Smooth muscle cell (in vitro differentiated cells): Measurements from ENCODE around the gene TBCA. TPM values are rescaled to one million over a fixed set of nuclear protein-coding genes. Genes with fewer than 3 reads are reported as not detected.

Source experiments
- DNase-seq: peaks from one replicate; lab custom pipeline; 2025; ENCODE audit not compliant: unreplicated experiment; lab: John Stamatoyannopoulos, UW
- H2AFZ ChIP-seq: fragments of 200-600 bp; sonication (generic); 2 replicates; pipeline ENCODE4 v1.6.0; 2016; ENCODE audit warnings: antibody characterized with exemption, low read depth, mild to moderate bottlenecking
- H3F3A ChIP-seq: fragments of 200-600 bp; sonication (generic); 2 replicates; pipeline ENCODE4 v1.6.0; 2017; ENCODE audit warnings: antibody characterized with exemption, low read depth
- H3K27ac ChIP-seq: fragments of 200-600 bp; sonication (generic); 2 replicates; pipeline ENCODE4 v1.5.1; 2016; ENCODE audit warnings: low read depth, mild to moderate bottlenecking
- H3K27me3 ChIP-seq: fragments of 200-600 bp; sonication (generic); 2 replicates; pipeline ENCODE4 v1.6.1; 2016; ENCODE audit warnings: low read depth, mild to moderate bottlenecking
- H3K36me3 ChIP-seq: fragments of 200-600 bp; sonication (generic); 2 replicates; pipeline ENCODE4 v1.5.1; 2016; ENCODE audit warnings: low read depth
- H3K4me1 ChIP-seq: fragments of 200-600 bp; sonication (generic); 2 replicates; pipeline ENCODE4 v1.5.1; 2016; ENCODE audit warnings: low read depth
- H3K4me2 ChIP-seq: fragments of 200-600 bp; sonication (generic); 2 replicates; pipeline ENCODE4 v1.6.0; 2016; ENCODE audit warnings: mild to moderate bottlenecking
- H3K4me3 ChIP-seq: fragments of 200-600 bp; sonication (generic); 2 replicates; pipeline ENCODE4 v1.5.1; 2016; ENCODE audit warnings: mild to moderate bottlenecking
- H3K79me2 ChIP-seq: fragments of 200-600 bp; sonication (generic); 2 replicates; pipeline ENCODE4 v1.6.0; 2016; ENCODE audit warnings: low read depth, mild to moderate bottlenecking
- H3K9ac ChIP-seq: fragments of 200-600 bp; sonication (generic); 2 replicates; pipeline ENCODE4 v1.6.0; 2016; ENCODE audit warnings: low read depth
- H3K9me3 ChIP-seq: fragments of 200-600 bp; sonication (generic); replicated peaks from 2 replicates; pipeline ENCODE4 v1.5.1; 2016; ENCODE audit warnings: low read depth
- H4K20me1 ChIP-seq: fragments of 200-600 bp; sonication (generic); 2 replicates; pipeline ENCODE4 v1.6.0; 2016; ENCODE audit warnings: low read depth
- CTCF ChIP-seq: fragments of 200-600 bp; sonication (generic); IDR thresholded peaks from 2 replicates; pipeline ENCODE4 v1.5.1; 2017; ENCODE audit warnings: borderline replicate concordance, mild to moderate bottlenecking, antibody characterized with exemption; ENCODE audit not compliant: insufficient read depth, poor library complexity, severe bottlenecking
- whole genome bisulfite sequencing: methylation state at CpG from one replicate; pipeline ENCODE4 v1.1.7; 2016; ENCODE audit warnings: low lambda C conversion rate; 5-methylcytosine and 5-hydroxymethylcytosine counted together
- polyA plus RNA-seq: library from polyadenylated mRNA; unstranded; fragments of >200 nt; fragmentation: Nextera tagmentation; extraction: Ambion mirVana; gene quantifications from 2 replicates; pipeline ENCODE4 v1.2.1, GENCODE V29; 2016
- total RNA-seq: library from RNA; depleted of rRNA; stranded (reverse); fragments of >200 nt; gene quantifications from 2 replicates; pipeline ENCODE4 v1.2.3, GENCODE V29; 2014

TBCA gene
- total and polyA plus RNA-seq, 2 experiments from 2014 or later: 198 to 218 TPM

- Histone ChIP-seq H2AFZ (no peak overlapping the region), H3F3A (no peaks in the 10 kb centered on the region), H3K79me2 (no peaks in the 10 kb centered on the region), H3K9ac (no peak overlapping the region), H3K4me1 (peaks cover 33% of the 10 kb centered on the region), H3K36me3 (no peaks in the 10 kb centered on the region), H3K4me2 (no peak overlapping the region), H3K27me3 (peaks cover 100% of the 10 kb centered on the region), H3K9me3 (no peaks in the 10 kb centered on the region), H3K27ac (no peak overlapping the region), H3K4me3 (no peak overlapping the region), H4K20me1 (no peaks in the 10 kb centered on the region)
- TF ChIP-seq CTCF: no peak
- WGBS: 2% methylated on average over 23 of the region's 23 CpGs
- no peak for DNase-seq
These were observed 134.7 kb downstream of the TBCA start for GRCh38 chr5:77641397-77641943.

Other genes with a start within 250 kb of the TBCA start
- not detected in 2 replicates for gene OTP, start 137.6 kb downstream of the TBCA start, total RNA-seq
- not detected in 2 replicates for gene OTP, start 137.6 kb downstream of the TBCA start, polyA plus RNA-seq